Measurements from ENCODE around the gene HNRNPDL.

The HNRNPDL gene

GRCh38 chr4:82428526-82428968 is 1.7 kb downstream of the HNRNPDL start:
- TF ChIP-seq SIN3A (IDR thresholded peaks at IDR 0.05; ENCODE audit: borderline replicate concordance, insufficient read depth, low read length) (peak; percentile 84; the same call in 1 of the 2 replicates), TAF1 (IDR thresholded peaks at IDR 0.05; ENCODE audit: borderline replicate concordance, insufficient read depth, low read length) (no peak)

DNA sequence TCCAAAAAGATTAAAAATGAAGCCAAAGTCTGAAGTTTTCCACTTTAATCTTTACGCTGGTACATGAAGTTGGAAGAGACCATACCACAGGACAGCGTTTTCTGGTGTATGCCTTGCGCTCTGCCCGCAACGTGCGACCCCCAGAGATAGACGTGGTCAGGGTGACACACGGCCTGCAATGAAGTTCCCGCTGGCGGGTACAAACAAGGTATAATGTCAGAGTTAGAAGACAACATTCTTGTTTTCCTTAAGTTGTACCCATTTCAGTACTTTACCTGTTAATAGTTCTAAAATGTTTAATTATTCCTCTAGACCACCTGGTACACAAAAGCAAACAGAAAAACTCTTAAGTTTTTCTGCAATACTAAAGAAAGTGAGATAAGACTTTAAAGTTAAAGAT is 4.8 kb downstream of the HNRNPDL start:
- TF ChIP-seq POLR2AphosphoS5 (IDR thresholded peaks at IDR 0.05; ENCODE audit: low read depth, low read length) = no peak
- no peak for TF ChIP-seq TAF1 (IDR thresholded peaks at IDR 0.05; ENCODE audit: borderline replicate concordance, insufficient read depth, low read length)

DNA sequence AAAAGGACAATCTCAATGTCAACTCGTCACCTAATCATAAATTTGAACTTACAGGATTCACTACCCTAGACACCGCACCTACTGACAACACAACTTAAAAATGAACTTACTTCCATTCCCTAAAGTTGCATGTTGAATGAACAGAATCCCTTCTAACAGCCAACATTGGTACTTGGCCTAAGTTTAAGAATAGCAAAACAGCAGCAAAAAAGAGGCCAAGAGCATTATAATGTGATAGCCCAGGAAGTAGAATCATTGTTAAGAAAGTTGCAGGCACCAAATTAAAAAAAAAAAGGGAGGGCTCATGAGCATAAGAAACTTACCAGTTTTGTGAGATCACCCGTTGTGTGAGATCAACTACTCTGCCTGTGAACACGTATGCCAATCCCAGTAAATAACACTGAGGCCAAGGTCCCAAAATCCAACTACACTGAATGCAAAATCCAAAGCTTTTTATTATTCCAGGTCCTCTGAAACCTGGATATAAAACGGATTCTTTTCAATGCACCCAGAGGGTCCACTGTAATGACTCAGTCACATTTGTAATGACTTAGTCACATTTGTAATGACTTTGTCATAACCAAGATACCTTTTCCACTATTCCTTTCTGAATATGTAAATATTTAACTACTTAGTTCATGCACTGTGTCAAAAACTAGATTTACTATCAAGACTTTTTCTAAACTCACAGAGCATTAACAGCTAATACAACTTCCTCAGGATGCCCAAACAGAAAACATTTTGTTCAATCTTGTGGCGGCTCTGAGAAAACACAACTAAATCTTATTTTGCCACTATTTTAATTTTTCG is 6.8 kb downstream of the HNRNPDL start:
- TF ChIP-seq POLR2AphosphoS5 (IDR thresholded peaks at IDR 0.05; ENCODE audit: low read depth, low read length) = peak; percentile 79
- no peak for TF ChIP-seq TAF1 (IDR thresholded peaks at IDR 0.05; ENCODE audit: borderline replicate concordance, insufficient read depth, low read length)
- peak; percentile 15; the same call in 1 of the 2 replicates for TF ChIP-seq SIN3A (IDR thresholded peaks at IDR 0.05; ENCODE audit: borderline replicate concordance, insufficient read depth, low read length)
- TF ChIP-seq REST (IDR thresholded peaks at IDR 0.05; ENCODE audit: insufficient read depth in 1 of 2, low read depth in 2 of 2, low read length in 2 of 2) = no peak
- TF ChIP-seq FOXP2 (optimal IDR thresholded peaks at IDR 0.05; ENCODE audit: borderline replicate concordance, extremely low read depth, extremely low read length, insufficient read depth) = no peak

DNA sequence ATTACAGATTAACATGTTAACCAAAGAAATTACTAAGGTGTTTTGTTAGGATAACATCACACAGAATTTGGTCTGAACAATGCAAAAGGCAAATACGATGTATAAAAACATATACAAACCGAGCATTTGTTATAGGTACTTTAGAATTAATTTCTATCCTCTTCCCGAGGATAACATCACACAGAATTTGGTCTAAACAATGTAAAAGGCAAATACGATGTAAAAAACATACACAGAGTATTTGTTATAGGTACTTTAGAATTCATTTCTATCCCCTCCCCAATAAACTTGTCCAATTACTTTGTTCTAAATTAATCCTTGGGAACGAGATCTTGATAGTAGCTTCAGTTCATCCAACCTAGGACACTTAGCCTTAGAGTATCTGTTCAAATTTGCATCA is 7.6 kb downstream of the HNRNPDL start:
- TF ChIP-seq REST (IDR thresholded peaks at IDR 0.05; ENCODE audit: insufficient read depth in 1 of 2, low read depth in 2 of 2, low read length in 2 of 2) = no peak
- TF ChIP-seq POLR2AphosphoS5 (IDR thresholded peaks at IDR 0.05; ENCODE audit: low read depth, low read length) = no peak
- no peak for TF ChIP-seq FOXP2 (optimal IDR thresholded peaks at IDR 0.05; ENCODE audit: borderline replicate concordance, extremely low read depth, extremely low read length, insufficient read depth)
- no peak for TF ChIP-seq TAF1 (IDR thresholded peaks at IDR 0.05; ENCODE audit: borderline replicate concordance, insufficient read depth, low read length)
- TF ChIP-seq SIN3A (IDR thresholded peaks at IDR 0.05; ENCODE audit: borderline replicate concordance, insufficient read depth, low read length) = no peak

DNA sequence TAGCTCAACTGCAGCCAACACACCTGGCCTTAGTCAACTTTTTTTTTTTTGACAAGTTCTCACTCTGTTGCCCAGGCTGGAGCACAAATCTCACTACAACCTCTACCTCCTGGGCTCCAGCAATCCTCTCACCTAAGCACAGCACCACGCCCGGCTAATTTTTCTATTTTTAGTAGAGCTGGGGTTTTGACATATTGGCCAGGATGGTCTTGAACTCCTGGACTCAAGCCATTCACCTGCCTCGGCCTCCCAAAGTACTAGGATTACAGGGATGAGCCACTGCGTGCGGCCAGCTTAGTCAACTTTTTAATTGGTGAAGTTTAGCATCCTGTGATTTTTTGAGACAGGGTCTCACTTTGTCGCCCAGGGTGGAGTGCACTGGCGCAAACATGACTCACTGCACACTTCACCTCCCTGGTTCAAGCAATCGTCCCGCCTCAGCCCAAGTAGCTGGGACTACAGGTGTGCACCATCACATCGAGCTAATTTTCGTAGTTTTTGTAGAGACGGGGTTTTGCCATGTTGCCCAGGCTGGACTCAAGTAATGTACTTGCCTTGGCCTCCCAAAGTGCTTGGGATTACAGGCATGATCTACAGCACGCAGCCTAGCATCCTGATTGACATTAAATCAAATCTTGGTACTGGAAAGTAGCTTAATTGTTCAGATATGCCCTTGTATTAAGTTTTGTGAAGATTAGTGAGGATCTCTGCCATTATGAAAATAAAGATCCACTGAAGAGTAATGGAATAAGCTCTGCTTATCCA is 8.3 kb downstream of the HNRNPDL start:
- TF ChIP-seq SIN3A (IDR thresholded peaks at IDR 0.05; ENCODE audit: borderline replicate concordance, insufficient read depth, low read length) (no peak), POLR2AphosphoS5 (IDR thresholded peaks at IDR 0.05; ENCODE audit: low read depth, low read length) (peak; percentile 64)

- TF ChIP-seq TAF1 (IDR thresholded peaks at IDR 0.05; ENCODE audit: borderline replicate concordance, insufficient read depth, low read length) = no peak
- TF ChIP-seq SIN3A (IDR thresholded peaks at IDR 0.05; ENCODE audit: borderline replicate concordance, insufficient read depth, low read length) = no peak
- TF ChIP-seq REST (IDR thresholded peaks at IDR 0.05; ENCODE audit: insufficient read depth in 1 of 2, low read depth in 2 of 2, low read length in 2 of 2) = no peak
- no peak for TF ChIP-seq POLR2AphosphoS5 (IDR thresholded peaks at IDR 0.05; ENCODE audit: low read depth, low read length)
- TF ChIP-seq FOXP2 (optimal IDR thresholded peaks at IDR 0.05; ENCODE audit: borderline replicate concordance, extremely low read depth, extremely low read length, insufficient read depth) = no peak
Measured at GRCh38 chr4:82419451-82419850, 10.8 kb downstream of the HNRNPDL start.
